Measurements from ENCODE around the gene DLEC1. TPM values are rescaled to one million over a fixed set of nuclear protein-coding genes. Genes with fewer than 3 reads are reported as not detected.

Gene DLEC1
- total and polyA plus RNA-seq, 9 of the 15 experiments (the other 6 are each of a cell fraction or from before 2014, with no cell fraction given), result 0.07 to 0.08 TPM; not detected in 7

DNA sequence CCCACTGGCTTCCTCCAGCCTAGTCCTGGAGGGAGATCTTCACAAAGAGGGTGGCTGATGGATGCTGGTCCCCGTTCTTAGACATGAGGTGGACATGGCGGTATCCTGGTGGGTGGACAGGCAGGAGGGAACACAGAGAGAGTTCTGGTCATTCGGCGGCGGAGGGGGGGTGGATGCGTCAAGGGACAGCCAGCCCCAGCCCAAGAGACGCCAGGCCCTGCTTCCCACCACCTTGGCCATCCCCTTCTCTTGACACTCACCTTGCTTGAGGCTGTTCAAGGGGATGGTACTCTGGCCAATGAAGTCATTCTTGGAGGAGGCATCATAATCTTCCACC, 31.3 kb upstream of the DLEC1 start:
- WGBS (ENCODE audit: insufficient coverage, low coverage, missing lambda C conversion rate), result 89% methylated on average over 7 of the region's 7 CpGs
- ChIA-PET CTCF (ENCODE audit: low intra/inter-chr PET ratio) (interaction anchor here (1.4 kb wide), 1 partner anchor 33 kb away, joined by 3 read pairs; no protein-coding TSS in a partner anchor), POLR2A (interaction anchor here (1.6 to 1.7 kb wide), 2 partner anchors 11 to 18 kb away, joined by 5 read pairs; partner anchors contain the start of gene VILL)
- FAIRE-seq (no peak), DNase-seq (ENCODE audit: extremely low read depth in 1 of 4, low spot score in 3 of 4) (peak in 1 of 4 experiments; percentile 24), ATAC-seq (no peak)
- H3K9me1 ChIP-seq (ENCODE audit: control insufficient read depth, insufficient read depth, low read length), result peaks cover 10% of the 10 kb centered on the region
- H3K27ac ChIP-seq (ENCODE audit: extremely low read depth, low read depth, low read length), result no peak overlapping the region
- in situ Hi-C loops (cut with MboI), result no loop called here
- no peaks in the 10 kb centered on the region for H3K27me3 ChIP-seq (ENCODE audit: control insufficient read depth in 2 of 2, insufficient read depth in 2 of 2, low read length in 2 of 2)
- peaks cover 79% of the 10 kb centered on the region for H3K36me3 ChIP-seq (ENCODE audit: control insufficient read depth, insufficient read depth, low read length)
- peaks cover 14% of the 10 kb centered on the region for H4K20me1 ChIP-seq (replicated peaks; ENCODE audit: control insufficient read depth, insufficient read depth, low read length)
- intact Hi-C loops (cut with micrococcal nuclease), result no loop called here
- no peak overlapping the region for H3K4me2 ChIP-seq (ENCODE audit: insufficient read depth, low read length)
- H3K79me2 ChIP-seq (ENCODE audit: control insufficient read depth, insufficient read depth, low read length), result no peaks in the 10 kb centered on the region
- BruUV-seq (replicated peaks), result TSS peak; percentile 72
- H3K9me3 ChIP-seq (replicated peaks; ENCODE audit: control insufficient read depth, insufficient read depth, low read depth, low read length), result no peaks in the 10 kb centered on the region
- H2AFZ ChIP-seq (ENCODE audit: low read depth, low read length), result no peak overlapping the region
- no peak overlapping the region for H3K9ac ChIP-seq (ENCODE audit: insufficient read depth in 1 of 2, low read depth in 2 of 2, low read length in 2 of 2)
- no peak overlapping the region for H3K4me3 ChIP-seq
- TF ChIP-seq NRF1 (conservative IDR thresholded peaks at IDR 0.05 in 1 of 2, IDR thresholded peaks at IDR 0.05 in 1 of 2), result no peak
- TF ChIP-seq, protein P1, sequence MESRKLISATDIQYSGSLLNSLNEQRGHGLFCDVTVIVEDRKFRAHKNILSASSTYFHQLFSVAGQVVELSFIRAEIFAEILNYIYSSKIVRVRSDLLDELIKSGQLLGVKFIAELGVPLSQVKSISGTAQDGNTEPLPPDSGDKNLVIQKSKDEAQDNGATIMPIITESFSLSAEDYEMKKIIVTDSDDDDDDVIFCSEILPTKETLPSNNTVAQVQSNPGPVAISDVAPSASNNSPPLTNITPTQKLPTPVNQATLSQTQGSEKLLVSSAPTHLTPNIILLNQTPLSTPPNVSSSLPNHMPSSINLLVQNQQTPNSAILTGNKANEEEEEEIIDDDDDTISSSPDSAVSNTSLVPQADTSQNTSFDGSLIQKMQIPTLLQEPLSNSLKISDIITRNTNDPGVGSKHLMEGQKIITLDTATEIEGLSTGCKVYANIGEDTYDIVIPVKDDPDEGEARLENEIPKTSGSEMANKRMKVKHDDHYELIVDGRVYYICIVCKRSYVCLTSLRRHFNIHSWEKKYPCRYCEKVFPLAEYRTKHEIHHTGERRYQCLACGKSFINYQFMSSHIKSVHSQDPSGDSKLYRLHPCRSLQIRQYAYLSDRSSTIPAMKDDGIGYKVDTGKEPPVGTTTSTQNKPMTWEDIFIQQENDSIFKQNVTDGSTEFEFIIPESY (CRISPR knock-in tag; IDR thresholded peaks at IDR 0.05), result peak; percentile 25; the same call in 1 of the 2 replicates
- TF ChIP-seq RBFOX2 (IDR thresholded peaks at IDR 0.05; ENCODE audit: low read depth, low read length), result peak; percentile 11; the same call in 1 of the 2 replicates
- H3K4me1 ChIP-seq (replicated peaks in 1 of 2; ENCODE audit: control insufficient read depth in 2 of 2, insufficient read depth in 2 of 2, low read length in 2 of 2), result peaks cover 6 to 53% of the 10 kb centered on the region in 2 experiments; a peak in 4 of 5 replicates
